ENCODE results near the gene SV2B. TPM values are rescaled to one million over a fixed set of nuclear protein-coding genes. Genes with fewer than 3 reads are reported as not detected.

Gene SV2B
- total and polyA plus RNA-seq, 2 experiments from 2014 or later, result 0.06 to 0.76 TPM

DNA sequence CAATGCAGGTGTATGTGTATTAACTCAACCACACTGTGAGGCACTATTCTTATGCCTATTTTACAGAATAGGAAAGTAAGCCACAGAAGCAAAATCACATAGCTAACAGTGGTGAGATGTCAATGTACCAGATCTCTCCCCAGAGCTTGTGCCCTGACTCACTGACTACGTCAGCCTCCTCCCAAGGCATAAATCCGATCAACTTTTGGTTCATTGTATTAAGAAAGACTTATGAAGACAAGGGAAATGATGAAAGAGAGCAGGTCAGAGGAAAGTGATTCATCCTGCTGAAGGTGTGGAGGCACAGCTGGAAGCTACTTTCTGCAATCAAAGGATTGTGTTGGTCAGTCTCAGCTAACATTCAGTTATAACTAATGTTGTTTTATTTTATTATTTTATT is 33.0 kb upstream of the SV2B start:
- Histone ChIP-seq H2AFZ (no peak overlapping the region), H3F3A (replicated peaks; ENCODE audit: low read depth) (no peaks in the 10 kb centered on the region), H3K4me3 (no peak overlapping the region), H3K4me1 (ENCODE audit: insufficient read depth) (no peaks in the 10 kb centered on the region; the same call in 1 of the 2 replicates), H3K4me2 (no peak overlapping the region), H3K27ac (ENCODE audit: low read depth) (no peak overlapping the region), H3K79me2 (replicated peaks; ENCODE audit: insufficient read depth) (no peaks in the 10 kb centered on the region), H3K27me3 (ENCODE audit: insufficient read depth) (no peaks in the 10 kb centered on the region), H3K9me2 (ENCODE audit: insufficient read depth) (no peaks in the 10 kb centered on the region), H3K36me3 (ENCODE audit: insufficient read depth) (no peaks in the 10 kb centered on the region), H4K20me1 (replicated peaks; ENCODE audit: insufficient read depth) (no peaks in the 10 kb centered on the region)
- peaks cover 8% of the 10 kb centered on the region; the same call in 1 of the 3 replicates for H3K4me1 Mint-ChIP-seq
- no peak overlapping the region for H3K4me3 Mint-ChIP-seq
- no peak for ATAC-seq
- H3K36me3 Mint-ChIP-seq (ENCODE audit: low read depth), result no peaks in the 10 kb centered on the region
- peaks cover 10% of the 10 kb centered on the region for H3K9me3 Mint-ChIP-seq
- no peak for DNase-seq (ENCODE audit: low spot score)
- H3K27ac Mint-ChIP-seq, result no peak overlapping the region
- TF ChIP-seq, protein P1, sequence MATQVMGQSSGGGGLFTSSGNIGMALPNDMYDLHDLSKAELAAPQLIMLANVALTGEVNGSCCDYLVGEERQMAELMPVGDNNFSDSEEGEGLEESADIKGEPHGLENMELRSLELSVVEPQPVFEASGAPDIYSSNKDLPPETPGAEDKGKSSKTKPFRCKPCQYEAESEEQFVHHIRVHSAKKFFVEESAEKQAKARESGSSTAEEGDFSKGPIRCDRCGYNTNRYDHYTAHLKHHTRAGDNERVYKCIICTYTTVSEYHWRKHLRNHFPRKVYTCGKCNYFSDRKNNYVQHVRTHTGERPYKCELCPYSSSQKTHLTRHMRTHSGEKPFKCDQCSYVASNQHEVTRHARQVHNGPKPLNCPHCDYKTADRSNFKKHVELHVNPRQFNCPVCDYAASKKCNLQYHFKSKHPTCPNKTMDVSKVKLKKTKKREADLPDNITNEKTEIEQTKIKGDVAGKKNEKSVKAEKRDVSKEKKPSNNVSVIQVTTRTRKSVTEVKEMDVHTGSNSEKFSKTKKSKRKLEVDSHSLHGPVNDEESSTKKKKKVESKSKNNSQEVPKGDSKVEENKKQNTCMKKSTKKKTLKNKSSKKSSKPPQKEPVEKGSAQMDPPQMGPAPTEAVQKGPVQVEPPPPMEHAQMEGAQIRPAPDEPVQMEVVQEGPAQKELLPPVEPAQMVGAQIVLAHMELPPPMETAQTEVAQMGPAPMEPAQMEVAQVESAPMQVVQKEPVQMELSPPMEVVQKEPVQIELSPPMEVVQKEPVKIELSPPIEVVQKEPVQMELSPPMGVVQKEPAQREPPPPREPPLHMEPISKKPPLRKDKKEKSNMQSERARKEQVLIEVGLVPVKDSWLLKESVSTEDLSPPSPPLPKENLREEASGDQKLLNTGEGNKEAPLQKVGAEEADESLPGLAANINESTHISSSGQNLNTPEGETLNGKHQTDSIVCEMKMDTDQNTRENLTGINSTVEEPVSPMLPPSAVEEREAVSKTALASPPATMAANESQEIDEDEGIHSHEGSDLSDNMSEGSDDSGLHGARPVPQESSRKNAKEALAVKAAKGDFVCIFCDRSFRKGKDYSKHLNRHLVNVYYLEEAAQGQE (IDR thresholded peaks at IDR 0.05; ENCODE audit: unreplicated experiment), result no peak
- TF ChIP-seq NANOG (IDR thresholded peaks at IDR 0.05; ENCODE audit: borderline replicate concordance) (no peak), EZH2phosphoT487 (IDR thresholded peaks at IDR 0.05; ENCODE audit: unreplicated experiment) (no peak)
- TF ChIP-seq, protein P2, sequence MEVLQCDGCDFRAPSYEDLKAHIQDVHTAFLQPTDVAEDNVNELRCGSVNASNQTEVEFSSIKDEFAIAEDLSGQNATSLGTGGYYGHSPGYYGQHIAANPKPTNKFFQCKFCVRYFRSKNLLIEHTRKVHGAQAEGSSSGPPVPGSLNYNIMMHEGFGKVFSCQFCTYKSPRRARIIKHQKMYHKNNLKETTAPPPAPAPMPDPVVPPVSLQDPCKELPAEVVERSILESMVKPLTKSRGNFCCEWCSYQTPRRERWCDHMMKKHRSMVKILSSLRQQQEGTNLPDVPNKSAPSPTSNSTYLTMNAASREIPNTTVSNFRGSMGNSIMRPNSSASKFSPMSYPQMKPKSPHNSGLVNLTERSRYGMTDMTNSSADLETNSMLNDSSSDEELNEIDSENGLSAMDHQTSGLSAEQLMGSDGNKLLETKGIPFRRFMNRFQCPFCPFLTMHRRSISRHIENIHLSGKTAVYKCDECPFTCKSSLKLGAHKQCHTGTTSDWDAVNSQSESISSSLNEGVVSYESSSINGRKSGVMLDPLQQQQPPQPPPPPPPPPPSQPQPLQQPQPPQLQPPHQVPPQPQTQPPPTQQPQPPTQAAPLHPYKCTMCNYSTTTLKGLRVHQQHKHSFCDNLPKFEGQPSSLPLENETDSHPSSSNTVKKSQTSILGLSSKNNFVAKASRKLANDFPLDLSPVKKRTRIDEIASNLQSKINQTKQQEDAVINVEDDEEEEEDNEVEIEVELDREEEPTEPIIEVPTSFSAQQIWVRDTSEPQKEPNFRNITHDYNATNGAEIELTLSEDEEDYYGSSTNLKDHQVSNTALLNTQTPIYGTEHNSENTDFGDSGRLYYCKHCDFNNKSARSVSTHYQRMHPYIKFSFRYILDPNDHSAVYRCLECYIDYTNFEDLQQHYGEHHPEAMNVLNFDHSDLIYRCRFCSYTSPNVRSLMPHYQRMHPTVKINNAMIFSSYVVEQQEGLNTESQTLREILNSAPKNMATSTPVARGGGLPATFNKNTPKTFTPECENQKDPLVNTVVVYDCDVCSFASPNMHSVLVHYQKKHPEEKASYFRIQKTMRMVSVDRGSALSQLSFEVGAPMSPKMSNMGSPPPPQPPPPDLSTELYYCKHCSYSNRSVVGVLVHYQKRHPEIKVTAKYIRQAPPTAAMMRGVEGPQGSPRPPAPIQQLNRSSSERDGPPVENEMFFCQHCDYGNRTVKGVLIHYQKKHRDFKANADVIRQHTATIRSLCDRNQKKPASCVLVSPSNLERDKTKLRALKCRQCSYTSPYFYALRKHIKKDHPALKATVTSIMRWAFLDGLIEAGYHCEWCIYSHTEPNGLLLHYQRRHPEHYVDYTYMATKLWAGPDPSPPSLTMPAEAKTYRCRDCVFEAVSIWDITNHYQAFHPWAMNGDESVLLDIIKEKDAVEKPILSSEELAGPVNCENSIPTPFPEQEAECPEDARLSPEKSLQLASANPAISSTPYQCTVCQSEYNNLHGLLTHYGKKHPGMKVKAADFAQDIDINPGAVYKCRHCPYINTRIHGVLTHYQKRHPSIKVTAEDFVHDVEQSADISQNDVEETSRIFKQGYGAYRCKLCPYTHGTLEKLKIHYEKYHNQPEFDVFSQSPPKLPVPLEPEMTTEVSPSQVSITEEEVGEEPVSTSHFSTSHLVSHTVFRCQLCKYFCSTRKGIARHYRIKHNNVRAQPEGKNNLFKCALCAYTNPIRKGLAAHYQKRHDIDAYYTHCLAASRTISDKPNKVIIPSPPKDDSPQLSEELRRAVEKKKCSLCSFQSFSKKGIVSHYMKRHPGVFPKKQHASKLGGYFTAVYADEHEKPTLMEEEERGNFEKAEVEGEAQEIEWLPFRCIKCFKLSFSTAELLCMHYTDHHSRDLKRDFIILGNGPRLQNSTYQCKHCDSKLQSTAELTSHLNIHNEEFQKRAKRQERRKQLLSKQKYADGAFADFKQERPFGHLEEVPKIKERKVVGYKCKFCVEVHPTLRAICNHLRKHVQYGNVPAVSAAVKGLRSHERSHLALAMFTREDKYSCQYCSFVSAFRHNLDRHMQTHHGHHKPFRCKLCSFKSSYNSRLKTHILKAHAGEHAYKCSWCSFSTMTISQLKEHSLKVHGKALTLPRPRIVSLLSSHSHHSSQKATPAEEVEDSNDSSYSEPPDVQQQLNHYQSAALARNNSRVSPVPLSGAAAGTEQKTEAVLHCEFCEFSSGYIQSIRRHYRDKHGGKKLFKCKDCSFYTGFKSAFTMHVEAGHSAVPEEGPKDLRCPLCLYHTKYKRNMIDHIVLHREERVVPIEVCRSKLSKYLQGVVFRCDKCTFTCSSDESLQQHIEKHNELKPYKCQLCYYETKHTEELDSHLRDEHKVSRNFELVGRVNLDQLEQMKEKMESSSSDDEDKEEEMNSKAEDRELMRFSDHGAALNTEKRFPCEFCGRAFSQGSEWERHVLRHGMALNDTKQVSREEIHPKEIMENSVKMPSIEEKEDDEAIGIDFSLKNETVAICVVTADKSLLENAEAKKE (CRISPR knock-in tag; IDR thresholded peaks at IDR 0.05), result no peak
- peaks cover 2% of the 10 kb centered on the region for H3K27me3 Mint-ChIP-seq (ENCODE audit: insufficient read depth, low read depth, poor library complexity)
